ENCODE results near the gene TULP3.

DNA sequence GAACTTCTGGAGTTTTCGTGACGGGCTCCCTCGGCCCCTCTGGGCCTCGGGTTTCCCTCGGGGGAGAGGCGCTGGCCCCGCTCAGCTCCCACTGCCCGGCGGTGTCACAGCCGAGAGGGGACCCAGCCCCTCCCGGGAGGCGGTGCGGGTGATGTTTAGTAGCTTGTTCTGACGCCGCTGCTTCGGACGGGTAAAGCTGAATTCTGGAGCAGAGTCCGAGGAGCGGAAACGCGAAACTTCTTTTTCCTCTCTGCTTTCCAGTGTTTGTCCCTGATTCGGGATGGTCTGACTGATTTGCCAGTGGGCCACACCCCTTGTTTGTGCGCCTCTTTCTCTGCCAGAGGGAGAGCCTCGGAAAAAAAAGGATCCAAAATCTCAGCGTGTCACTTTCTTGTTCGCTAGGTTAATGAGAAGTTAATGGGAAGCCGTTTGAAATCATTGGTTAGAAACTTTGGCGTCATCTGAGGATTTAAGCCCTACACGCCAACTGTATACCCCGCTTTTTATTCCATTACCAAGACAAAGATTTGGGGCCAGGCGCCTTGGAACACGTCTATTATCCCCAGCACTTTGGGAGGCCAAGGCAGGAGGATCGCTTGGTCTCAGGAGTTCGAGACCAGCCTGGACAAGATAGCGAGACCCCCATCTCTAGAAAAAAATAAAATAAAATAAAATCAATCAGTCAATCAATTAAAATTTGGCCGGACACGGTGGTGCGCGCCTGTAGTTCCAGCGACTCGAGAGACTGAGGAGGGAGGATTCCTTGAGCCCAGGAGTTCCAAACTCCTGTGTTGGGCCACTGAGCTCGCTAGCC lies 756 bp downstream of the TULP3 start:
- no peak for TF ChIP-seq EZH2 (IDR thresholded peaks at IDR 0.05; ENCODE audit: borderline replicate concordance)
- TF ChIP-seq CTCF (IDR thresholded peaks at IDR 0.05; ENCODE audit: poor library complexity) = no peak

All from hepatocyte (in vitro differentiated cells).